Fibroblast of skin of abdomen (primary cell): ENCODE measurements around the gene NIN.
A peak's percentile ranks its signal among the peaks of the same experiment; 100 is the strongest.

ENCODE experiments used
- DNase-seq: peaks from one replicate; pipeline ENCODE4 v3.0.0-alpha.2; 2013

NIN gene

GRCh38 chr14:50785457-50786063 is 45.4 kb downstream of the NIN start:
- DNase-seq, result no peak

- DNase-seq, result no peak
Measured at GRCh38 chr14:50784683-50785456, 46.1 kb downstream of the NIN start.

GRCh38 chr14:50783563-50783962 is 47.4 kb downstream of the NIN start:
- DNase-seq, result no peak

- DNase-seq, result no peak
Measured at GRCh38 chr14:50780393-50780792, 50.6 kb downstream of the NIN start.

GRCh38 chr14:50778721-50779483 is 52.1 kb downstream of the NIN start:
- peak; percentile 40 for DNase-seq

GRCh38 chr14:50776522-50776921 is 54.4 kb downstream of the NIN start:
- DNase-seq, result no peak

- DNase-seq, result peak; percentile 88
Measured at GRCh38 chr14:50775357-50775756, 55.6 kb downstream of the NIN start.

GRCh38 chr14:50774542-50775267 is 56.3 kb downstream of the NIN start:
- DNase-seq, result no peak

GRCh38 chr14:50773632-50774541 is 57.1 kb downstream of the NIN start:
- DNase-seq, result peak; percentile 58

GRCh38 chr14:50772412-50772811 is 58.5 kb downstream of the NIN start:
- DNase-seq, result peak; percentile 75

- no peak for DNase-seq
Measured at GRCh38 chr14:50770586-50770985, 60.4 kb downstream of the NIN start.

- DNase-seq, result no peak
Measured at GRCh38 chr14:50769863-50770500, 61.0 kb downstream of the NIN start.

- peak; percentile 75 for DNase-seq
Measured at GRCh38 chr14:50768680-50769079, 62.3 kb downstream of the NIN start.

GRCh38 chr14:50766338-50766886 is 64.5 kb downstream of the NIN start:
- no peak for DNase-seq

- peak; percentile 96 for DNase-seq
Measured at GRCh38 chr14:50763382-50764007, 67.5 kb downstream of the NIN start.

GRCh38 chr14:50762931-50763300 is 68.0 kb downstream of the NIN start:
- no peak for DNase-seq

- DNase-seq, result peak; percentile 85
Measured at GRCh38 chr14:50762001-50762930, 68.7 kb downstream of the NIN start.

GRCh38 chr14:50759800-50760543 is 71.0 kb downstream of the NIN start:
- no peak for DNase-seq

GRCh38 chr14:50758945-50759344 is 72.0 kb downstream of the NIN start:
- DNase-seq, result no peak
